B cell (primary cell): Measurements from ENCODE around the gene SLC25A25. TPM values are rescaled to one million over a fixed set of nuclear protein-coding genes. Genes with fewer than 3 reads are reported as not detected.
A peak's percentile ranks its signal among the peaks of the same experiment; 100 is the strongest.

Experiments used
- ATAC-seq: fragments of 200-7000 bp; cut with Tn5 transposase; one replicate; pipeline ENCODE4 v1.10.0; 2021; ENCODE audit warnings: low read depth, mild to moderate bottlenecking, moderate number of reproducible peaks, moderate library complexity
- CTCF ChIA-PET: fragments of 350-600 bp; sonication (Branson Sonifier 250); formaldehyde crosslinking; loops from one replicate; lab custom pipeline; 2021; ENCODE audit warnings: antibody characterized with exemption, inconsistent platforms; lab: Charles Lee
- POLR2A ChIA-PET: fragments of 350-600 bp; sonication (Branson Sonifier 250); formaldehyde crosslinking; loops from one replicate; lab custom pipeline; 2021; ENCODE audit warnings: antibody characterized with exemption; lab: Charles Lee
- DNase-seq: peaks from one replicate; pipeline ENCODE4 v3.0.0; 2013
- H2AFZ ChIP-seq: 2 replicates; pipeline ENCODE4 v1.6.1; 2012; ENCODE audit warnings: mild to moderate bottlenecking, low read depth, low read length; ENCODE audit not compliant: insufficient read depth, poor library complexity, severe bottlenecking
- H3K27ac ChIP-seq, 2 donors: 1 replicate in 1 of 2; 2 replicates in 1 of 2; pipeline ENCODE4 v1.5.1; 2012 to 2013; ENCODE audit warnings: low read length in 2 of 2, mild to moderate bottlenecking in 2 of 2, moderate library complexity in 1 of 2
- H3K27me3 ChIP-seq, 4 experiments: fragments of 200-600 bp in 1 of 4; sonication (generic) in 1 of 4; replicated peaks in 1 of 4; 1 replicate in 2 of 4; 2 replicates in 2 of 4; pipeline versions ENCODE4 v1.6.1 to v1.7.0; 2013 to 2016; ENCODE audit warnings: low read length in 3 of 4, mild to moderate bottlenecking in 2 of 4, mixed read lengths in 1 of 4, moderate library complexity in 1 of 4; ENCODE audit not compliant: insufficient read depth in 4 of 4, control insufficient read depth in 3 of 4; ENCODE audit errors: control extremely low read depth in 1 of 4
- H3K36me3 ChIP-seq, 2 experiments: replicated peaks in 1 of 2; 1 replicate in 1 of 2; 2 replicates in 1 of 2; pipeline versions ENCODE4 v1.6.1 to v1.7.1; 2013; ENCODE audit warnings: low read length in 1 of 2; ENCODE audit not compliant: insufficient read depth in 2 of 2, control insufficient read depth in 1 of 2; ENCODE audit errors: control extremely low read depth in 1 of 2, extremely low read depth in 1 of 2
- H3K4me1 ChIP-seq, 2 donors: fragments of 200-600 bp in 1 of 2; sonication (generic) in 1 of 2; 1 replicate in 1 of 2; 2 replicates in 1 of 2; pipeline versions ENCODE4 v1.5.1 to v1.6.1; 2013 to 2017; ENCODE audit warnings: low read length in 2 of 2; ENCODE audit not compliant: control insufficient read depth in 2 of 2, insufficient read depth in 2 of 2
- H3K4me2 ChIP-seq: replicated peaks from 2 replicates; pipeline ENCODE3; 2012; ENCODE audit warnings: mild to moderate bottlenecking, low read depth, low read length; ENCODE audit not compliant: poor library complexity, severe bottlenecking
- H3K4me3 ChIP-seq, 5 experiments: fragments of 200-600 bp in 1 of 5; sonication (generic) in 1 of 5; 1 replicate in 3 of 5; 2 replicates in 2 of 5; pipeline versions ENCODE4 v1.5.1 to v1.7.0; 2011 to 2016; ENCODE audit warnings: low read length in 4 of 5, mild to moderate bottlenecking in 4 of 5, low read depth in 2 of 5, control low read depth in 1 of 5, moderate library complexity in 1 of 5; ENCODE audit not compliant: insufficient read depth in 1 of 5; ENCODE audit errors: control extremely low read depth in 1 of 5, extremely low read depth in 1 of 5
- H3K79me2 ChIP-seq: fragments of 200-600 bp; sonication (generic); one replicate; pipeline ENCODE4 v1.6.0; 2016; ENCODE audit warnings: low read length; ENCODE audit not compliant: control insufficient read depth, insufficient read depth
- H3K9ac ChIP-seq: fragments of 200-600 bp; sonication (generic); 2 replicates; pipeline ENCODE4 v1.6.1; 2017; ENCODE audit warnings: mild to moderate bottlenecking, low read length, moderate library complexity
- H3K9me3 ChIP-seq, 3 donors: one replicate each; pipeline versions ENCODE4 v1.6.1 to v1.7.1; 2013; ENCODE audit warnings: low read length in 2 of 3; ENCODE audit not compliant: control insufficient read depth in 2 of 3, insufficient read depth in 1 of 3; ENCODE audit errors: control extremely low read depth in 1 of 3
- H4K20me1 ChIP-seq: 2 replicates; pipeline ENCODE4 v1.6.0; 2012; ENCODE audit warnings: mild to moderate bottlenecking, low read length; ENCODE audit not compliant: insufficient read depth, control insufficient read depth, poor library complexity, severe bottlenecking
- H3K27ac Mint-ChIP-seq: one replicate; pipeline ENCODE4 v1.8.0; 2021; ENCODE audit warnings: mixed read lengths
- H3K27me3 Mint-ChIP-seq: one replicate; pipeline ENCODE4 v1.8.0; 2021; ENCODE audit warnings: mixed read lengths
- H3K4me1 Mint-ChIP-seq: one replicate; pipeline ENCODE4 v1.8.0; 2021; ENCODE audit warnings: mixed read lengths
- H3K4me3 Mint-ChIP-seq: one replicate; pipeline ENCODE4 v1.8.0; 2021; ENCODE audit warnings: mixed read lengths
- H3K9me3 Mint-ChIP-seq: one replicate; pipeline ENCODE4 v1.8.0; 2022; ENCODE audit warnings: mixed read lengths; ENCODE audit not compliant: insufficient read depth
- EZH2 ChIP-seq: IDR thresholded peaks from 2 replicates; pipeline ENCODE4 v1.6.1; 2012; ENCODE audit warnings: borderline replicate concordance, low read depth, mild to moderate bottlenecking, moderate library complexity, low read length; ENCODE audit not compliant: insufficient read depth, poor library complexity, severe bottlenecking
- WGBS: methylation state at CpG from one replicate; pipeline ENCODE4 v1.1.5; 2013; ENCODE audit warnings: missing lambda C conversion rate; ENCODE audit not compliant: insufficient coverage; 5-methylcytosine and 5-hydroxymethylcytosine counted together
- intact Hi-C: fragments of 100-400 bp; cut with micrococcal nuclease; formaldehyde crosslinking; loops from one replicate; pipeline ENCODE4 v1.10.0; 2022
- polyA plus RNA-seq: library from polyadenylated mRNA; depleted of rRNA; stranded (reverse); fragments of >200 nt; gene quantifications from 2 replicates; pipeline ENCODE4 v1.2.3, GENCODE V29; 2012
- total RNA-seq, 2 donors: library from RNA; stranded (reverse); fragments of 120-200 nt in 1 of 2; gene quantifications; 1 replicate in 1 of 2; 2 replicates in 1 of 2; pipeline versions ENCODE4 v1.2.3 to v1.2.4, GENCODE V29; 2013 to 2022
- TF ChIP-seq, protein P1 (sequence below): fragments of 200-600 bp; IDR thresholded peaks from one replicate; pipeline ENCODE4 v1.8.0; 2022; ENCODE audit warnings: antibody characterized with exemption, mild to moderate bottlenecking

SLC25A25 gene
- total and polyA plus RNA-seq, 2 donors (not counting 1 experiment from before 2014, with no cell fraction given): 12.1 to 18.6 TPM

DNA sequence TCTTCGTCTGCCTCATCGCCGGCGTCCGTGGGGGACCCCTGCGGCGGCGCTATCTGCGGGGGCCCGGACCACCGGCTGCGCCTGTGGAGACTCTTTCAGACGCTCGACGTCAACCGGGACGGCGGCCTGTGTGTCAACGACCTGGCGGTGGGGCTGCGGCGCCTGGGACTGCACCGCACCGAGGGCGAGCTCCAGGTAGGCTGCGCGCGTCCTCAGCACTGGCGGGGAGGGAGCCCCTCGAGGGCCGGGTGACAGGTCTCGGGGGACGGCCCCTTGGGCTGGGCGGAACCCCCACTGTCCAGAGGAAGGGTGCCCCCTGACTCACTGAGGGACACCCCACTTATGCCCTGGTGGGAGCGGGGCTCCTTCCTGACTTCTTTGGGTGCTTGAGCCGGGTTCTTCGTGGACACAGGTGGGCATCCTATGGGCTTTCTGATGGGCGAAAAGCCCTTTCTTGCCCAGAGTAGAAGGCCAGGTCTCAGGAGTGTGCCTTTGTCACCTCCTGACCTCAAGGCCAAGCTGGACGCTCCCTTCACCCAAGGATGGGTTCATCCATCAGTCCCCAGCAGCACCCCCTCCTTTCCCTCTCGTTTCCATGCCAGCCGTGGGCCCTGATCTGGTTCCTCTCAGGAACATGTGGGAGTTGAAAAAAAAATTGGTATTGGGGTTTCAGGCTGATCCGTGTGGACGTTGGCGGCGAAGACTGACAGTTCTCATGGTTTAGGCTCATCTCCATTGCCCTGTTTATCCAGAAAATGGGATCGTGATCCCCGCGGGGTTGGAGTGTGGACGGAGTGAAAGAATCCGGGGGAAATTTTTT lies 564 bp downstream of the SLC25A25 start:
- H3K9ac ChIP-seq: peak overlapping the region; percentile 82
- peaks cover 0 to 3% (median 0%) of the 10 kb centered on the region in 3 donors for H3K9me3 ChIP-seq
- Mint-ChIP-seq H3K9me3 (no peaks in the 10 kb centered on the region), H3K4me1 (peaks cover 58% of the 10 kb centered on the region), H3K27ac (peak overlapping the region; percentile 88), H3K4me3 (no peak overlapping the region), H3K27me3 (no peaks in the 10 kb centered on the region)
- DNase-seq: no peak
- TF ChIP-seq, protein P1, sequence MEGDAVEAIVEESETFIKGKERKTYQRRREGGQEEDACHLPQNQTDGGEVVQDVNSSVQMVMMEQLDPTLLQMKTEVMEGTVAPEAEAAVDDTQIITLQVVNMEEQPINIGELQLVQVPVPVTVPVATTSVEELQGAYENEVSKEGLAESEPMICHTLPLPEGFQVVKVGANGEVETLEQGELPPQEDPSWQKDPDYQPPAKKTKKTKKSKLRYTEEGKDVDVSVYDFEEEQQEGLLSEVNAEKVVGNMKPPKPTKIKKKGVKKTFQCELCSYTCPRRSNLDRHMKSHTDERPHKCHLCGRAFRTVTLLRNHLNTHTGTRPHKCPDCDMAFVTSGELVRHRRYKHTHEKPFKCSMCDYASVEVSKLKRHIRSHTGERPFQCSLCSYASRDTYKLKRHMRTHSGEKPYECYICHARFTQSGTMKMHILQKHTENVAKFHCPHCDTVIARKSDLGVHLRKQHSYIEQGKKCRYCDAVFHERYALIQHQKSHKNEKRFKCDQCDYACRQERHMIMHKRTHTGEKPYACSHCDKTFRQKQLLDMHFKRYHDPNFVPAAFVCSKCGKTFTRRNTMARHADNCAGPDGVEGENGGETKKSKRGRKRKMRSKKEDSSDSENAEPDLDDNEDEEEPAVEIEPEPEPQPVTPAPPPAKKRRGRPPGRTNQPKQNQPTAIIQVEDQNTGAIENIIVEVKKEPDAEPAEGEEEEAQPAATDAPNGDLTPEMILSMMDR: no peak
- no peak for TF ChIP-seq EZH2
- H3K79me2 ChIP-seq: peaks cover 72% of the 10 kb centered on the region
- intact Hi-C loops: loop anchor here (5.0 to 10.0 kb wide), 6 partner anchors 41 to 1766 kb away; partner anchors contain the start of genes C9orf78, CDK9, DOLPP1 and LRSAM1
- POLR2A ChIA-PET: interaction anchor here (0.7 to 2.1 kb wide), 3 partner anchors 47 to 88 kb away, joined by 3 to 7 read pairs (median 6); partner anchors contain the start of gene EEIG1
- H3K27ac ChIP-seq: peak overlapping the region; percentile 62 to 82
- peak overlapping the region; percentile 59 for H2AFZ ChIP-seq
- peak overlapping the region; percentile 70 to 98 (median 78) for H3K4me3 ChIP-seq
- H3K27me3 ChIP-seq: no peaks in the 10 kb centered on the region
- 6% methylated on average over 47 of the region's 50 CpGs for WGBS
- no peaks in the 10 kb centered on the region for H4K20me1 ChIP-seq
- ATAC-seq: no peak
- H3K4me2 ChIP-seq: peak overlapping the region; percentile 94
- H3K4me1 ChIP-seq: peaks cover 59 to 74% of the 10 kb centered on the region in 2 donors
- CTCF ChIA-PET: interaction anchor here (0.9 to 2.4 kb wide), 6 partner anchors 13 to 147 kb away, joined by 3 to 9 read pairs (median 5); no protein-coding TSS in a partner anchor
- no peaks in the 10 kb centered on the region for H3K36me3 ChIP-seq
